Fibroblast of skin of abdomen (primary cell): Measurements from ENCODE around the gene TSPAN18.
"Not testable (repeated sequence)": the region's sequence is repeated elsewhere in the genome, so short reads cannot be mapped to it uniquely, and the experiment has no call there.

ENCODE experiments used
- DNase-seq: peaks from one replicate; pipeline ENCODE4 v3.0.0-alpha.2; 2013

Gene TSPAN18

GRCh38 chr11:44871682-44872081, 144.9 kb downstream of the TSPAN18 start:
- DNase-seq: not testable (repeated sequence)

- no peak for DNase-seq
These were observed 145.8 kb downstream of the TSPAN18 start for GRCh38 chr11:44872556-44872955.

- DNase-seq: no peak
These were observed 146.8 kb downstream of the TSPAN18 start for GRCh38 chr11:44873537-44873936.

GRCh38 chr11:44874284-44874683, 147.5 kb downstream of the TSPAN18 start:
- DNase-seq: no peak

- no peak for DNase-seq
These were observed 148.3 kb downstream of the TSPAN18 start for GRCh38 chr11:44875037-44875436.

GRCh38 chr11:44876194-44876723, 149.5 kb downstream of the TSPAN18 start:
- no peak for DNase-seq

- no peak for DNase-seq
These were observed 150.1 kb downstream of the TSPAN18 start for GRCh38 chr11:44876906-44877305.

GRCh38 chr11:44877571-44878497, 151.1 kb downstream of the TSPAN18 start:
- peak; percentile 56 for DNase-seq

GRCh38 chr11:44878711-44879110, 151.9 kb downstream of the TSPAN18 start:
- DNase-seq: no peak

- no peak for DNase-seq
These were observed 152.7 kb downstream of the TSPAN18 start for GRCh38 chr11:44879432-44879831.

GRCh38 chr11:44880511-44880910, 153.7 kb downstream of the TSPAN18 start:
- no peak for DNase-seq

- no peak for DNase-seq
These were observed 154.2 kb downstream of the TSPAN18 start for GRCh38 chr11:44880953-44881352.

- no peak for DNase-seq
These were observed 156.5 kb downstream of the TSPAN18 start for GRCh38 chr11:44883277-44883676.

GRCh38 chr11:44884056-44884455, 157.3 kb downstream of the TSPAN18 start:
- DNase-seq: no peak

- peak; percentile 43 for DNase-seq
These were observed 158.5 kb downstream of the TSPAN18 start for GRCh38 chr11:44885065-44885810.

GRCh38 chr11:44885919-44886789, 159.4 kb downstream of the TSPAN18 start:
- DNase-seq: peak; percentile 67

GRCh38 chr11:44886790-44887140, 160.0 kb downstream of the TSPAN18 start:
- peak; percentile 84 for DNase-seq

- DNase-seq: no peak
These were observed 160.9 kb downstream of the TSPAN18 start for GRCh38 chr11:44887636-44888035.

GRCh38 chr11:44889266-44889665, 162.5 kb downstream of the TSPAN18 start:
- DNase-seq: peak; percentile 60

- DNase-seq: no peak
These were observed 166.1 kb downstream of the TSPAN18 start for GRCh38 chr11:44892843-44893242.

- no peak for DNase-seq
These were observed 166.6 kb downstream of the TSPAN18 start for GRCh38 chr11:44893308-44893822.
